IMR-90 (cell line): ENCODE results near the gene PRR5L. TPM values are rescaled to one million over a fixed set of nuclear protein-coding genes. Genes with fewer than 3 reads are reported as not detected.

Source experiments
- ATAC-seq: fragments of 200-7000 bp; cut with Tn5 transposase; 2 replicates; pipeline ENCODE4 v1.9.1; 2020; ENCODE audit warnings: low read depth, mild to moderate bottlenecking, moderate library complexity
- BruUV-seq: library from RNA; stranded (reverse); fragments of 400-500 nt; replicated peaks from 2 replicates; lab custom pipeline; 2021; lab: Mats Ljungman, UMichigan
- CTCF ChIA-PET: fragments of 300-600 bp; formaldehyde crosslinking; extraction: SDS; loops from one replicate; lab custom pipeline; 2021; ENCODE audit warnings: antibody characterized with exemption; lab: Yijun Ruan, JAX
- POLR2A ChIA-PET: fragments of 300-600 bp; sonication (Branson Sonifier 250); formaldehyde crosslinking; loops from one replicate; lab custom pipeline; 2022; ENCODE audit warnings: antibody characterized with exemption; ENCODE audit not compliant: unreplicated experiment; lab: Charles Lee
- DNase-seq: peaks from one replicate; pipeline ENCODE4 v3.0.0; 2013
- H2AFZ ChIP-seq: replicated peaks from 2 replicates; pipeline ENCODE3; 2013; ENCODE audit warnings: low read length, mild to moderate bottlenecking; ENCODE audit not compliant: poor library complexity
- H2AK5ac ChIP-seq: 2 replicates; pipeline ENCODE4 v1.6.1; 2013; ENCODE audit warnings: low read depth, low read length, inconsistent platforms
- H2AK9ac ChIP-seq: replicated peaks from 2 replicates; pipeline ENCODE3; 2013; ENCODE audit warnings: mild to moderate bottlenecking, low read depth, low read length, moderate library complexity; ENCODE audit not compliant: poor library complexity
- H2BK120ac ChIP-seq: 2 replicates; pipeline ENCODE4 v1.6.1; 2013; ENCODE audit warnings: low read depth, low read length, inconsistent platforms
- H2BK15ac ChIP-seq: 3 replicates; pipeline ENCODE4 v1.6.1; 2013; ENCODE audit warnings: low read depth, low read length, inconsistent platforms
- H2BK20ac ChIP-seq: 2 replicates; pipeline ENCODE4 v1.6.1; 2013; ENCODE audit warnings: low read depth, mild to moderate bottlenecking, inconsistent platforms, low read length, moderate library complexity
- H2BK5ac ChIP-seq: 2 replicates; pipeline ENCODE4 v1.6.1; 2013; ENCODE audit warnings: mild to moderate bottlenecking, low read depth, low read length, inconsistent platforms; ENCODE audit not compliant: poor library complexity, severe bottlenecking
- H3K14ac ChIP-seq: replicated peaks from 2 replicates; pipeline ENCODE4 v1.6.1; 2013; ENCODE audit warnings: low read depth, low read length, inconsistent platforms
- H3K18ac ChIP-seq: 2 replicates; pipeline ENCODE4 v1.6.1; 2013; ENCODE audit warnings: low read depth, low read length, control low read depth
- H3K23ac ChIP-seq: 2 replicates; pipeline ENCODE4 v1.6.1; 2013; ENCODE audit warnings: low read depth, low read length, inconsistent platforms
- H3K27ac ChIP-seq: 2 replicates; pipeline ENCODE4 v1.5.1; 2013; ENCODE audit warnings: mild to moderate bottlenecking, control low read depth, low read length; ENCODE audit not compliant: insufficient read depth
- H3K27me3 ChIP-seq: 2 replicates; pipeline ENCODE4 v1.6.1; 2013; ENCODE audit warnings: low read length; ENCODE audit not compliant: control insufficient read depth, insufficient read depth
- H3K36me3 ChIP-seq: 2 replicates; pipeline ENCODE4 v1.6.1; 2013; ENCODE audit warnings: low read length, mixed read lengths; ENCODE audit not compliant: control insufficient read depth, insufficient read depth
- H3K4ac ChIP-seq: 2 replicates; pipeline ENCODE4 v1.6.1; 2013; ENCODE audit warnings: low read depth, low read length, inconsistent platforms
- H3K4me1 ChIP-seq: 2 replicates; pipeline ENCODE4 v1.6.1; 2013; ENCODE audit warnings: low read length, mixed read lengths; ENCODE audit not compliant: control insufficient read depth, insufficient read depth
- H3K4me2 ChIP-seq: 2 replicates; pipeline ENCODE4 v1.6.1; 2013; ENCODE audit warnings: low read depth, mild to moderate bottlenecking, control low read depth, low read length, moderate library complexity
- H3K4me3 ChIP-seq: 2 replicates; pipeline ENCODE4 v1.5.1; 2013; ENCODE audit warnings: low read depth, mild to moderate bottlenecking, control low read depth, low read length, moderate library complexity; ENCODE audit not compliant: insufficient read depth
- H3K56ac ChIP-seq: 2 replicates; pipeline ENCODE4 v1.6.1; 2013; ENCODE audit warnings: low read length, inconsistent platforms; ENCODE audit not compliant: insufficient read depth; ENCODE audit errors: extremely low read depth
- H3K79me1 ChIP-seq, 2 experiments: 2 replicates each; pipeline ENCODE4 v1.6.1; 2013; ENCODE audit warnings: low read length in 2 of 2, inconsistent platforms in 1 of 2, low read depth in 1 of 2
- H3K9ac ChIP-seq: 2 replicates; pipeline ENCODE4 v1.6.1; 2013; ENCODE audit warnings: low read depth, low read length, control low read depth
- H3K9me1 ChIP-seq: 2 replicates; pipeline ENCODE4 v1.6.1; 2013; ENCODE audit warnings: low read length, inconsistent platforms; ENCODE audit not compliant: insufficient read depth
- H3K9me3 ChIP-seq: 2 replicates; pipeline ENCODE4 v1.6.1; 2013; ENCODE audit warnings: low read length; ENCODE audit not compliant: control insufficient read depth, insufficient read depth
- H4K20me1 ChIP-seq: 2 replicates; pipeline ENCODE4 v1.6.1; 2013; ENCODE audit warnings: low read length, inconsistent platforms; ENCODE audit not compliant: insufficient read depth
- H4K5ac ChIP-seq: 2 replicates; pipeline ENCODE4 v1.6.1; 2013; ENCODE audit warnings: mild to moderate bottlenecking, low read depth, low read length, control low read depth
- H4K8ac ChIP-seq, 2 experiments: 2 replicates each; pipeline ENCODE4 v1.6.1; 2013; ENCODE audit warnings: low read depth in 2 of 2, low read length in 2 of 2, control low read depth in 1 of 2, inconsistent platforms in 1 of 2
- H4K91ac ChIP-seq: 2 replicates; pipeline ENCODE4 v1.6.1; 2013; ENCODE audit warnings: low read depth, low read length, inconsistent platforms; ENCODE audit not compliant: insufficient read depth
- BHLHE40 ChIP-seq: fragments of 150-350 bp; IDR thresholded peaks from 2 replicates; pipeline ENCODE4 v1.6.1; 2016; ENCODE audit warnings: mild to moderate bottlenecking, low read depth, low read length
- CEBPB ChIP-seq: IDR thresholded peaks from 2 replicates; pipeline ENCODE4 v1.6.1; 2012; ENCODE audit warnings: low read depth, low read length, improper control_type of control experiment
- CHD1 ChIP-seq: IDR thresholded peaks from 2 replicates; pipeline ENCODE4 v1.6.1; 2012; ENCODE audit warnings: low read depth, low read length, improper control_type of control experiment
- FOS ChIP-seq: fragments of 150-350 bp; IDR thresholded peaks from 2 replicates; pipeline ENCODE4 v1.6.1; 2016; ENCODE audit warnings: low read depth, low read length
- MAFK ChIP-seq: IDR thresholded peaks from 2 replicates; pipeline ENCODE4 v1.6.1; 2012; ENCODE audit warnings: low read depth, low read length, improper control_type of control experiment
- MAZ ChIP-seq: IDR thresholded peaks from 2 replicates; pipeline ENCODE4 v1.6.1; 2012; ENCODE audit warnings: low read depth, mild to moderate bottlenecking, low read length, improper control_type of control experiment, moderate library complexity, borderline replicate concordance
- MXI1 ChIP-seq: IDR thresholded peaks from 2 replicates; pipeline ENCODE4 v1.6.1; 2012; ENCODE audit warnings: low read depth, mild to moderate bottlenecking, low read length, moderate library complexity, borderline replicate concordance
- NFE2L2 ChIP-seq: fragments of 150-350 bp; IDR thresholded peaks from 2 replicates; pipeline ENCODE4 v1.6.1; 2016; ENCODE audit warnings: low read depth, mild to moderate bottlenecking, low read length
- POLR2A ChIP-seq: IDR thresholded peaks from 2 replicates; pipeline ENCODE4 v1.6.1; 2012; ENCODE audit warnings: mild to moderate bottlenecking, low read depth, low read length
- RAD21 ChIP-seq: IDR thresholded peaks from 2 replicates; pipeline ENCODE4 v1.6.1; 2012; ENCODE audit warnings: low read length, improper control_type of control experiment
- RCOR1 ChIP-seq: IDR thresholded peaks from 2 replicates; pipeline ENCODE4 v1.6.1; 2012; ENCODE audit warnings: mild to moderate bottlenecking, low read length, improper control_type of control experiment; ENCODE audit not compliant: insufficient replicate concordance
- RFX5 ChIP-seq: IDR thresholded peaks from 2 replicates; pipeline ENCODE4 v1.8.0; 2012; ENCODE audit warnings: low read depth, mild to moderate bottlenecking, low read length, moderate library complexity
- SMC3 ChIP-seq: fragments of 150-350 bp; IDR thresholded peaks from 2 replicates; pipeline ENCODE4 v1.6.1; 2016; ENCODE audit warnings: low read depth, mild to moderate bottlenecking, antibody characterized with exemption, low read length, moderate library complexity
- WGBS, 2 experiments: methylation state at CpG; one replicate each; pipeline versions ENCODE4 v1.1.5 to v1.1.7; 2013; ENCODE audit warnings: missing lambda C conversion rate in 2 of 2; ENCODE audit not compliant: insufficient read length in 1 of 2; ENCODE audit errors: extremely low coverage in 2 of 2; 5-methylcytosine and 5-hydroxymethylcytosine counted together
- dilution Hi-C: fragments of 300-500 bp; cut with HindIII; formaldehyde crosslinking; loops from one replicate; pipeline ENCODE4 v1.14.3; 2018; ENCODE audit warnings: low sequenced_read_pairs; ENCODE audit not compliant: unreplicated experiment
- in situ Hi-C: fragments of 300-500 bp; cut with MboI; formaldehyde crosslinking; loops from 3 replicates; pipeline ENCODE4 v1.14.3; 2019; ENCODE audit warnings: low sequenced_read_pairs, inconsistent platforms, mixed read lengths
- intact Hi-C: fragments of 100-400 bp; cut with micrococcal nuclease; formaldehyde crosslinking; loops from 2 replicates; pipeline ENCODE4 v1.10.0; 2022
- polyA plus RNA-seq, 3 experiments: library from polyadenylated mRNA; depleted of rRNA; stranded (reverse); fragments of >200 nt; gene quantifications; 2 replicates each; pipeline ENCODE4 v1.2.3, GENCODE V29; 2012; ENCODE audit warnings: low replicate concordance in 1 of 3
- total RNA-seq: library from RNA; depleted of rRNA; stranded (reverse); fragments of >200 nt; gene quantifications from 2 replicates; pipeline ENCODE4 v1.2.3, GENCODE V29; 2012
- TF ChIP-seq, protein P1 (sequence below): fragments of 150-350 bp; IDR thresholded peaks from 2 replicates; pipeline ENCODE4 v1.6.1; 2017; ENCODE audit warnings: mild to moderate bottlenecking, antibody characterized with exemption, low read length, low read depth
- TF ChIP-seq, protein P2 (sequence below): conservative IDR thresholded peaks from 2 replicates; pipeline ENCODE4 v1.5.1; 2012; ENCODE audit warnings: mild to moderate bottlenecking, low read depth, low read length, improper control_type of control experiment
- TF ChIP-seq, protein P3 (sequence below): fragments of 150-350 bp; IDR thresholded peaks from 2 replicates; pipeline ENCODE4 v1.6.1; 2016; ENCODE audit warnings: low read depth, mild to moderate bottlenecking, low read length, moderate library complexity, borderline replicate concordance

PRR5L gene
- total and polyA plus RNA-seq, 2 of the 4 experiments (the other 2 are of a cell fraction): 2.9 to 3.6 TPM

DNA sequence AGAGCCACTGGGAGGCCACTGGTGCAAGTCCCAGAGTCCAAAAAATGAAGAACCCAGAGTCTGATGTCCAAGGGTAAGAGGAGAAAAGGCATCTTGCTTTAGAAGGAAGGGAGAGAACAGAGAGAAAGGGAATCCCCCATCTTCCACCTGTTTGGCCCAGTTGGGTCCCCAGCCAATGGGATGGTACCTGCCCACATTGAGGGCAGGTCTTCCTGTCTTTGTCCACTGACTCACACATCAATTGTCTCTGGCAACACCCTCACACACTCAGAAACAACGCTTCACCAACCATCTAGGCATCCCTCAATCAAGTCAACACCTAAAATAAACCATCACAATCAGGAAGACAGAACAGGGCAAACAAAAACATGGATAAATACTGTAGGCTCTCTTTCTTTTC is 13.2 kb upstream of the PRR5L start:
- H3K36me3 ChIP-seq: peaks cover 3% of the 10 kb centered on the region; the same call in 1 of the 2 replicates
- dilution Hi-C loops: no loop called here

More for the DNA sequence above, 13.2 kb upstream of the PRR5L start:
- no peak overlapping the region for H2BK20ac ChIP-seq
- H3K9me3 ChIP-seq: no peaks in the 10 kb centered on the region
- H2BK15ac ChIP-seq: no peak overlapping the region
- ChIA-PET CTCF (no interaction called here), POLR2A (no interaction called here)
- no peak overlapping the region for H4K8ac ChIP-seq
- DNase-seq (no peak), ATAC-seq (no peak)
- H3K4ac ChIP-seq: no peak overlapping the region
- no peak overlapping the region for H2AK9ac ChIP-seq
- peaks cover 10 to 27% of the 10 kb centered on the region in 2 experiments; a peak in 3 of 4 replicates for H3K79me1 ChIP-seq
- H4K5ac ChIP-seq: no peak overlapping the region
- WGBS, 2 experiments: no CpG with 5 or more reads among the region's 1 CpG
- no peak overlapping the region for H2AK5ac ChIP-seq
- peaks cover 2% of the 10 kb centered on the region; the same call in 1 of the 2 replicates for H3K9me1 ChIP-seq
- intact Hi-C loops: no loop called here
- no peak overlapping the region for H3K56ac ChIP-seq
- no peak overlapping the region for H3K9ac ChIP-seq
- H3K4me3 ChIP-seq: no peak overlapping the region
- H3K27ac ChIP-seq: no peak overlapping the region
- no peak overlapping the region for H3K4me2 ChIP-seq
- H3K27me3 ChIP-seq: no peaks in the 10 kb centered on the region
- in situ Hi-C loops: no loop called here
- no peak overlapping the region for H2BK120ac ChIP-seq
- H3K18ac ChIP-seq: no peak overlapping the region
- TF ChIP-seq CHD1 (no peak), RAD21 (no peak), NFE2L2 (no peak), RFX5 (no peak), MAFK (no peak), MAZ (no peak), SMC3 (no peak), POLR2A (no peak), RCOR1 (no peak), CEBPB (no peak), FOS (no peak), MXI1 (no peak), BHLHE40 (no peak)
- TF ChIP-seq, protein P1, sequence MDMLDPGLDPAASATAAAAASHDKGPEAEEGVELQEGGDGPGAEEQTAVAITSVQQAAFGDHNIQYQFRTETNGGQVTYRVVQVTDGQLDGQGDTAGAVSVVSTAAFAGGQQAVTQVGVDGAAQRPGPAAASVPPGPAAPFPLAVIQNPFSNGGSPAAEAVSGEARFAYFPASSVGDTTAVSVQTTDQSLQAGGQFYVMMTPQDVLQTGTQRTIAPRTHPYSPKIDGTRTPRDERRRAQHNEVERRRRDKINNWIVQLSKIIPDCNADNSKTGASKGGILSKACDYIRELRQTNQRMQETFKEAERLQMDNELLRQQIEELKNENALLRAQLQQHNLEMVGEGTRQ: no peak
- TF ChIP-seq, protein P2, sequence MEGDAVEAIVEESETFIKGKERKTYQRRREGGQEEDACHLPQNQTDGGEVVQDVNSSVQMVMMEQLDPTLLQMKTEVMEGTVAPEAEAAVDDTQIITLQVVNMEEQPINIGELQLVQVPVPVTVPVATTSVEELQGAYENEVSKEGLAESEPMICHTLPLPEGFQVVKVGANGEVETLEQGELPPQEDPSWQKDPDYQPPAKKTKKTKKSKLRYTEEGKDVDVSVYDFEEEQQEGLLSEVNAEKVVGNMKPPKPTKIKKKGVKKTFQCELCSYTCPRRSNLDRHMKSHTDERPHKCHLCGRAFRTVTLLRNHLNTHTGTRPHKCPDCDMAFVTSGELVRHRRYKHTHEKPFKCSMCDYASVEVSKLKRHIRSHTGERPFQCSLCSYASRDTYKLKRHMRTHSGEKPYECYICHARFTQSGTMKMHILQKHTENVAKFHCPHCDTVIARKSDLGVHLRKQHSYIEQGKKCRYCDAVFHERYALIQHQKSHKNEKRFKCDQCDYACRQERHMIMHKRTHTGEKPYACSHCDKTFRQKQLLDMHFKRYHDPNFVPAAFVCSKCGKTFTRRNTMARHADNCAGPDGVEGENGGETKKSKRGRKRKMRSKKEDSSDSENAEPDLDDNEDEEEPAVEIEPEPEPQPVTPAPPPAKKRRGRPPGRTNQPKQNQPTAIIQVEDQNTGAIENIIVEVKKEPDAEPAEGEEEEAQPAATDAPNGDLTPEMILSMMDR: no peak
- TF ChIP-seq, protein P3, sequence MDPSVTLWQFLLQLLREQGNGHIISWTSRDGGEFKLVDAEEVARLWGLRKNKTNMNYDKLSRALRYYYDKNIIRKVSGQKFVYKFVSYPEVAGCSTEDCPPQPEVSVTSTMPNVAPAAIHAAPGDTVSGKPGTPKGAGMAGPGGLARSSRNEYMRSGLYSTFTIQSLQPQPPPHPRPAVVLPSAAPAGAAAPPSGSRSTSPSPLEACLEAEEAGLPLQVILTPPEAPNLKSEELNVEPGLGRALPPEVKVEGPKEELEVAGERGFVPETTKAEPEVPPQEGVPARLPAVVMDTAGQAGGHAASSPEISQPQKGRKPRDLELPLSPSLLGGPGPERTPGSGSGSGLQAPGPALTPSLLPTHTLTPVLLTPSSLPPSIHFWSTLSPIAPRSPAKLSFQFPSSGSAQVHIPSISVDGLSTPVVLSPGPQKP: no peak
- no peak overlapping the region for H3K23ac ChIP-seq
- no peaks in the 10 kb centered on the region for H3K4me1 ChIP-seq
- no TSS peak for BruUV-seq
- H2BK5ac ChIP-seq: no peak overlapping the region
- no peak overlapping the region for H3K14ac ChIP-seq
- no peak overlapping the region for H4K91ac ChIP-seq
- H2AFZ ChIP-seq: no peak overlapping the region
- H4K20me1 ChIP-seq: no peaks in the 10 kb centered on the region; the same call in 1 of the 2 replicates
